Dedifferentiated amniotic fluid mesenchymal stem cell (primary cell): Measurements from ENCODE around the gene OR52W1.

Experiments used
- DNase-seq: peaks from one replicate; pipeline ENCODE4 v3.0.0-alpha.2; 2016; ENCODE audit errors: extremely low spot score

The OR52W1 gene

GRCh38 chr11:6199174-6199810 lies at the start of gene OR52W1:
Gene OR52W1 (plus strand): TSS chr11:6199224. CDS start chr11:6199224, 0 bp downstream.
- no peak for DNase-seq

- no peak for DNase-seq
Measured at GRCh38 chr11:6151117-6151516, 47.9 kb upstream of the OR52W1 start.

- DNase-seq = no peak
Measured at GRCh38 chr11:6152126-6152525, 46.9 kb upstream of the OR52W1 start.

- DNase-seq = no peak
Measured at GRCh38 chr11:6156628-6157359, 42.2 kb upstream of the OR52W1 start.

GRCh38 chr11:6170226-6170625 lies 28.8 kb upstream of the OR52W1 start, which contains the start of gene OR52B2:
Gene OR52B2 (minus strand): TSS chr11:6170326. CDS start chr11:6170326, 0 bp downstream.
- DNase-seq = no peak

GRCh38 chr11:6175440-6175839 lies 23.6 kb upstream of the OR52W1 start:
- no peak for DNase-seq

- no peak for DNase-seq
Measured at GRCh38 chr11:6191742-6192141, 7.3 kb upstream of the OR52W1 start.

GRCh38 chr11:6194065-6194581 lies 4.9 kb upstream of the OR52W1 start:
- DNase-seq = no peak

- no peak for DNase-seq
Measured at GRCh38 chr11:6196396-6196795, 2.6 kb upstream of the OR52W1 start.

GRCh38 chr11:6197466-6198200 lies 1.4 kb upstream of the OR52W1 start:
- DNase-seq = no peak

GRCh38 chr11:6200975-6201374 lies 2.0 kb downstream of the OR52W1 start:
- no peak for DNase-seq

GRCh38 chr11:6201481-6201880 lies 2.5 kb downstream of the OR52W1 start:
- DNase-seq = no peak

- DNase-seq = no peak
Measured at GRCh38 chr11:6202041-6202440, 3.0 kb downstream of the OR52W1 start.

- no peak for DNase-seq
Measured at GRCh38 chr11:6203327-6203726, 4.3 kb downstream of the OR52W1 start.

- no peak for DNase-seq
Measured at GRCh38 chr11:6204706-6205105, 5.7 kb downstream of the OR52W1 start.

- no peak for DNase-seq
Measured at GRCh38 chr11:6205366-6205765, 6.3 kb downstream of the OR52W1 start, which contains the start of gene C11orf42. Gene C11orf42 (plus strand): TSS chr11:6205557. CDS start chr11:6205616, 59 bp downstream.

GRCh38 chr11:6206456-6207180 lies 7.6 kb downstream of the OR52W1 start:
- DNase-seq = no peak

GRCh38 chr11:6209801-6210200 lies 10.8 kb downstream of the OR52W1 start:
- DNase-seq = no peak

GRCh38 chr11:6210274-6210955 lies 11.4 kb downstream of the OR52W1 start:
- no peak for DNase-seq

- DNase-seq = no peak
Measured at GRCh38 chr11:6214530-6214929, 15.5 kb downstream of the OR52W1 start.

- DNase-seq = no peak
Measured at GRCh38 chr11:6216501-6216900, 17.5 kb downstream of the OR52W1 start.
